MM.1S (cell line): ENCODE measurements around the gene TNRC18.
A peak's percentile ranks its signal among the peaks of the same experiment; 100 is the strongest.

ENCODE experiments used
- DNase-seq: peaks from one replicate; pipeline ENCODE4 v3.0.0-alpha.2; 2015
- H2AFZ ChIP-seq: fragments of 300-600 bp; sonication (generic); 2 replicates; pipeline ENCODE4 v1.6.0; 2016; ENCODE audit warnings: antibody characterized with exemption, low read length
- H3F3A ChIP-seq: fragments of 300-600 bp; sonication (generic); 2 replicates; pipeline ENCODE4 v1.6.1; 2016; ENCODE audit warnings: mild to moderate bottlenecking, antibody characterized with exemption, low read length, moderate library complexity, mixed read lengths; ENCODE audit not compliant: insufficient read depth
- H3K27ac ChIP-seq: fragments of 300-600 bp; sonication (generic); 2 replicates; pipeline ENCODE4 v1.5.1; 2016; ENCODE audit warnings: mild to moderate bottlenecking, low read length
- H3K27me3 ChIP-seq: fragments of 300-600 bp; sonication (generic); replicated peaks from 2 replicates; pipeline ENCODE4 v1.6.0; 2016; ENCODE audit warnings: low read length; ENCODE audit not compliant: insufficient read depth
- H3K36me3 ChIP-seq: fragments of 300-600 bp; sonication (generic); replicated peaks from 2 replicates; pipeline ENCODE4 v1.6.1; 2016; ENCODE audit warnings: mild to moderate bottlenecking, low read length, mixed read lengths; ENCODE audit not compliant: insufficient read depth
- H3K4me1 ChIP-seq: fragments of 300-600 bp; sonication (generic); 2 replicates; pipeline ENCODE4 v1.6.1; 2016; ENCODE audit warnings: low read length, mixed read lengths
- H3K4me2 ChIP-seq: fragments of 300-600 bp; sonication (generic); 2 replicates; pipeline ENCODE4 v1.6.0; 2016; ENCODE audit warnings: low read depth, low read length
- H3K4me3 ChIP-seq: fragments of 300-600 bp; sonication (generic); 2 replicates; pipeline ENCODE4 v1.5.1; 2016; ENCODE audit warnings: low read length, mixed read lengths
- H3K79me2 ChIP-seq: fragments of 300-600 bp; sonication (generic); 2 replicates; pipeline ENCODE4 v1.6.1; 2016; ENCODE audit warnings: mixed run types, low read length, mixed read lengths
- H3K9ac ChIP-seq: fragments of 300-600 bp; sonication (generic); 2 replicates; pipeline ENCODE4 v1.6.1; 2016; ENCODE audit warnings: low read length, mixed read lengths
- H3K9me2 ChIP-seq: fragments of 300-600 bp; sonication (generic); replicated peaks from 2 replicates; pipeline ENCODE4 v1.6.1; 2016; ENCODE audit warnings: mild to moderate bottlenecking, low read length, mixed read lengths; ENCODE audit not compliant: insufficient read depth
- H3K9me3 ChIP-seq: fragments of 300-600 bp; sonication (generic); replicated peaks from 2 replicates; pipeline ENCODE4 v1.6.1; 2016; ENCODE audit warnings: mild to moderate bottlenecking, low read length, mixed read lengths; ENCODE audit not compliant: insufficient read depth
- H4K20me1 ChIP-seq: fragments of 300-600 bp; sonication (generic); 2 replicates; pipeline ENCODE4 v1.6.1; 2016; ENCODE audit warnings: mild to moderate bottlenecking, low read length, moderate library complexity, mixed read lengths; ENCODE audit not compliant: insufficient read depth
- EZH2 ChIP-seq: fragments of 300-600 bp; sonication (generic); optimal IDR thresholded peaks from 2 replicates; pipeline ENCODE3; 2017; ENCODE audit warnings: low read depth, mild to moderate bottlenecking, antibody characterized with exemption, low read length, mixed read lengths
- EZH2phosphoT487 ChIP-seq: fragments of 300-600 bp; sonication (generic); IDR thresholded peaks from 2 replicates; pipeline ENCODE4 v1.6.1; 2018; ENCODE audit warnings: antibody characterized with exemption, low read length
- TF ChIP-seq, protein P1 (sequence below): fragments of 300-600 bp; sonication (generic); IDR thresholded peaks from 2 replicates; pipeline ENCODE4 v1.5.1; 2016; ENCODE audit warnings: antibody characterized with exemption, low read length, mixed read lengths

Gene TNRC18

DNA sequence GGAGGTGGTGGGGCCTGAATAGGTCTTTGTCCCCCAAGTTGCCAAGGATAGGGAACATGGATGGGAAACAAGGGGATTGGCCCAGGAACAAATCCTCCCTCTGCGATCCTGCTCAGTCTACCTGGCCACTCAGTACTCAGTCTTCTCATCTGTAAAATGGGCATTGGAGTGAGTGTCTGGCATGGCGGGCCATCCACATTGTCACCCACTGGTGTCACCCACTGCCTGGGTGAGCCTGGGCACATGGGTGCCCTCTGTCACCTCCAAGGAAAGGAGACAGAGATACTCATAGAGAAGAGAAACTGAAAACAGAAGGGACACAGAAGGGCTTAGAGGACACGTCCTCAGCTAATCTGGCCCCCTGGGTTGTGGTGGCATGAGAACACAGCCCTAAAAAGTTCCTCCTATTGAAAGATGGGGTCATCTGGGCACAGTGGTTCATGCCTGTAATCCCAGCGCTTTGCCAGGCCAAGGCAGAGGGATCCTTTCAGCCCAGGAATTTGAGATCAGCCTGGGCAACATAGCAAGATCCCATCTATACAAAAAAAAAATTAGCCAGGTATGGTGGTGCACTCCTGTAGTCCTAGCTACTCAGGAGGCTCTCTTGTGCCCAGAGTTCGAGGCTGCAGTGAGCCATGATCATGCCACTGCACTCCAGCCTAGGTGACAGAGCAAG is 12.5 kb upstream of the TNRC18 start:
- Histone ChIP-seq H2AFZ (no peak overlapping the region), H3K4me2 (peak overlapping the region; percentile 84), H3K4me1 (peaks cover 28% of the 10 kb centered on the region), H4K20me1 (no peaks in the 10 kb centered on the region), H3K9me2 (no peaks in the 10 kb centered on the region), H3K27ac (peak overlapping the region; percentile 85), H3F3A (peaks cover 19% of the 10 kb centered on the region), H3K79me2 (no peaks in the 10 kb centered on the region), H3K9me3 (no peaks in the 10 kb centered on the region), H3K27me3 (peaks cover 19% of the 10 kb centered on the region; the same call in 1 of the 2 replicates), H3K9ac (peak overlapping the region; percentile 50), H3K4me3 (peak overlapping the region; percentile 13; the same call in 1 of the 2 replicates), H3K36me3 (no peaks in the 10 kb centered on the region)
- DNase-seq: peak; percentile 56
- TF ChIP-seq, protein P1, sequence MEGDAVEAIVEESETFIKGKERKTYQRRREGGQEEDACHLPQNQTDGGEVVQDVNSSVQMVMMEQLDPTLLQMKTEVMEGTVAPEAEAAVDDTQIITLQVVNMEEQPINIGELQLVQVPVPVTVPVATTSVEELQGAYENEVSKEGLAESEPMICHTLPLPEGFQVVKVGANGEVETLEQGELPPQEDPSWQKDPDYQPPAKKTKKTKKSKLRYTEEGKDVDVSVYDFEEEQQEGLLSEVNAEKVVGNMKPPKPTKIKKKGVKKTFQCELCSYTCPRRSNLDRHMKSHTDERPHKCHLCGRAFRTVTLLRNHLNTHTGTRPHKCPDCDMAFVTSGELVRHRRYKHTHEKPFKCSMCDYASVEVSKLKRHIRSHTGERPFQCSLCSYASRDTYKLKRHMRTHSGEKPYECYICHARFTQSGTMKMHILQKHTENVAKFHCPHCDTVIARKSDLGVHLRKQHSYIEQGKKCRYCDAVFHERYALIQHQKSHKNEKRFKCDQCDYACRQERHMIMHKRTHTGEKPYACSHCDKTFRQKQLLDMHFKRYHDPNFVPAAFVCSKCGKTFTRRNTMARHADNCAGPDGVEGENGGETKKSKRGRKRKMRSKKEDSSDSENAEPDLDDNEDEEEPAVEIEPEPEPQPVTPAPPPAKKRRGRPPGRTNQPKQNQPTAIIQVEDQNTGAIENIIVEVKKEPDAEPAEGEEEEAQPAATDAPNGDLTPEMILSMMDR: no peak
- no peak for TF ChIP-seq EZH2
- no peak for TF ChIP-seq EZH2phosphoT487

DNA sequence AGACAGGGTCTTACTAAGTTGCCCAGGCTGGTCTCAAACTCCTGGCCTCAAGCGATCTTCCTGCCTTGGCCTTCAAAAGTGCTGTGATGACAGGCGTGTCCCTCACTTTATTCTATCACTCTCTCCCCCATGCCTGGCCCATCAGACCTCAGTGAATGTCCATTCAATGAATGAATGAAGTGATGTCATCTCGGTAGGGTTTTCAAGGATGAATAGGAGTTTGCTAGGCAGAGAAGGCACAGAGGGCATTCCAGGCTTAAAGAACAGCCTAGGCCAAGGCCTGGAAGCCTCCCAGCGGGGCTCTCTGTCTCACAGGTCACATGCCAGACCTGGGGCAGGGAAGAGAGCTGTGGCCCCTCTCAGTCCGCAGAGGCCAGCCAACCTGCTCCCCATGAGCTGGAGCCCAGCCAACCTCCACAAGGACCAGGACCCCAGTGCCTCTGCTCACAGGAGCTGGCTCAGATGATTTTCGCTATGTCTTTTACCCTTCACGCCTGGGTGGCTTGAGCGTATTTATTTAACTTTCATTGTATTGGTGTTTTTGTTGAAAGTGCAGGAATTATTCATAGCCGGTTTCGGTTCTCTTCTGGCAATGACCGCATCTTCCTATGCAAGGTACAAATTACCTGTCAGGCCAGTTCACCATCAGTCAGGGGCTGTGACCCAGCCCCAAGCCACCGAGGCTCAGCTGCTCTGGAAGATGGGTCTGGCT is 11.8 kb upstream of the TNRC18 start:
- no peaks in the 10 kb centered on the region for H4K20me1 ChIP-seq
- peaks cover 25% of the 10 kb centered on the region; the same call in 1 of the 2 replicates for H3K27me3 ChIP-seq
- TF ChIP-seq, protein P1: no peak
- TF ChIP-seq EZH2phosphoT487 (no peak), EZH2 (no peak)
- peaks cover 19% of the 10 kb centered on the region for H3F3A ChIP-seq
- peak; percentile 88 for DNase-seq
- H3K9me3 ChIP-seq: no peaks in the 10 kb centered on the region
- peak overlapping the region; percentile 85 for H3K27ac ChIP-seq
- peak overlapping the region; percentile 84 for H3K4me2 ChIP-seq
- peaks cover 28% of the 10 kb centered on the region for H3K4me1 ChIP-seq
- peak overlapping the region; percentile 50 for H3K9ac ChIP-seq
- H3K9me2 ChIP-seq: no peaks in the 10 kb centered on the region
- H3K79me2 ChIP-seq: no peaks in the 10 kb centered on the region
- H3K4me3 ChIP-seq: peak overlapping the region; percentile 26
- 0 out of 2 replicates have a peak overlapping the region, but pooled peaks have one; percentile 17 for H2AFZ ChIP-seq
- no peaks in the 10 kb centered on the region for H3K36me3 ChIP-seq

DNA sequence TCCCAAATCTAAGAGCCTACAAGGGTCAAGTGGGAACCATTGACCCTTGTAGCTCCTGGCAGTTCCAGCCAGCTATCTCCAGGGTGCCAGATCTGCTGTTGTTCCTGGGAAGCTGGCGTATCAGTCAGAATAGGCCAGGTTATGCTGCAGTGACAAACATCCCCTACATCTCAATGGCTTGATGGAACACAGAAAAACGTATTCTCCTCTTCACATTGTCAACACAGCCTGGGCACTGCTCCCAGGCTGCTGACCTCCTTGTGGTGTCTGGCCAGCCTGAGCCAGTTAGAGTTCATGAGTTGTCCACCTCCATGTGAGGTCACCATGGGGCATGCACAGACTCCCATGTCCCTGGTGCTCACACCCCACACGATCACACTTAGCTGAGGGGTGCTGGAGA is 9.5 kb upstream of the TNRC18 start:
- no peak for DNase-seq
- Histone ChIP-seq H3K36me3 (no peaks in the 10 kb centered on the region), H3F3A (peaks cover 19% of the 10 kb centered on the region), H3K9me2 (no peaks in the 10 kb centered on the region), H3K9me3 (no peaks in the 10 kb centered on the region), H3K4me2 (no peak overlapping the region), H3K27me3 (peaks cover 48% of the 10 kb centered on the region), H3K4me1 (peaks cover 28% of the 10 kb centered on the region), H3K79me2 (no peaks in the 10 kb centered on the region), H3K4me3 (no peak overlapping the region), H3K27ac (no peak overlapping the region), H3K9ac (no peak overlapping the region), H4K20me1 (no peaks in the 10 kb centered on the region), H2AFZ (no peak overlapping the region)
- TF ChIP-seq EZH2: no peak
- TF ChIP-seq EZH2phosphoT487: no peak
- TF ChIP-seq, protein P1: no peak
